ENCODE data around the gene GALR2.

GALR2 gene

GRCh38 chr17:76079956-76080767, 5.6 kb downstream of the GALR2 start:
- DNase-seq (ENCODE audit: low read depth), result no peak

- no peak for DNase-seq (ENCODE audit: low read depth)
These were observed 6.2 kb downstream of the GALR2 start for GRCh38 chr17:76080768-76081287.

GRCh38 chr17:76081295-76082210, 7.0 kb downstream of the GALR2 start:
- DNase-seq (ENCODE audit: low read depth), result no peak

- DNase-seq (ENCODE audit: low read depth), result no peak
These were observed 8.0 kb downstream of the GALR2 start for GRCh38 chr17:76082326-76083251.

- no peak for DNase-seq (ENCODE audit: low read depth)
These were observed 9.1 kb downstream of the GALR2 start for GRCh38 chr17:76083536-76084182.

GRCh38 chr17:76085066-76085730, 10.6 kb downstream of the GALR2 start:
- no peak for DNase-seq (ENCODE audit: low read depth)

GRCh38 chr17:76085731-76086366, 11.3 kb downstream of the GALR2 start:
- DNase-seq (ENCODE audit: low read depth), result no peak

- no peak for DNase-seq (ENCODE audit: low read depth)
These were observed 11.8 kb downstream of the GALR2 start for GRCh38 chr17:76086384-76086783.

- DNase-seq (ENCODE audit: low read depth), result no peak
These were observed 12.9 kb downstream of the GALR2 start for GRCh38 chr17:76087531-76087930.

GRCh38 chr17:76088041-76088867, 13.7 kb downstream of the GALR2 start:
- no peak for DNase-seq (ENCODE audit: low read depth)

GRCh38 chr17:76088868-76089576, 14.4 kb downstream of the GALR2 start:
- DNase-seq (ENCODE audit: low read depth), result no peak

- DNase-seq (ENCODE audit: low read depth), result no peak
These were observed 15.3 kb downstream of the GALR2 start for GRCh38 chr17:76089680-76090516.

GRCh38 chr17:76090517-76091129, 16.0 kb downstream of the GALR2 start:
- no peak for DNase-seq (ENCODE audit: low read depth)

- DNase-seq (ENCODE audit: low read depth), result no peak
These were observed 17.1 kb downstream of the GALR2 start for GRCh38 chr17:76091526-76092286.

- DNase-seq (ENCODE audit: low read depth), result no peak
These were observed 18.2 kb downstream of the GALR2 start for GRCh38 chr17:76092526-76093413.

Data from activated T-cell treated with anti-CD3 and anti-CD28 coated beads for 24 hours (primary cell).